Measurements from ENCODE around the gene TMEM151A.

DNA sequence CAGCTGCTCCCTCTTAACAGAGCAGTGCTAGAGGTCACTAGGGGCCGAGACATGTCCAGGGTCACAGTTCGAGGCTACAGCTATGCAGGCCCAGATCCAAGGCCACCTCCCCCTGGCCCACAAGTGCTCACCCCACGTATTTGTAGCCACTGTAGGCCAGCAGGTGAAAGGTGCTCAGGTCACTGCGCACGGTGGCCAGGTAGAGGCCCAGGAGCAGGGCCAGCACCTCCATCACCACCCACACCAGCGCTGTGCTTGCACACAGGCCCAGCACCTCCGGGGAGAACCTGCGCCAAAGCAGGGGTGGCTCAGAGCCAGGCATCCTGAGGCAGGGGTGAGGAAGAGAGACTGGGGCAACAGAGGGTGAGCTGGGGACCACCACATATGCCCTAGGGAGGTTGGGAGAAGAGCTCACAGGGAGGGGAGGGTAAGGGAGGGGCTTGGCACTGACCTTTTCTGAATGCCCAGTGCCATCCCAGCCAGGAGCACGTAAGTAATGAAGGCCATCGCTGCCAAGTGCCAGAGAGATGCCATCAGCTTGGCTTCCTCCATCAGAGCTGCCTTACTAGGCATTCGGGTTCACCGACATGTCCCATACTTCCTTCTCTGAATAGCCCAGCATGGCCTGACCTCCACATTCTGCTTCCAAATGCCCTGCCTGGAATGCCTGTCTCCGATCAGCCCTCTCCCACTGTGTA, 6.3 kb upstream of the TMEM151A start:
- TF ChIP-seq CTCF (IDR thresholded peaks at IDR 0.05) (no peak), EZH2 (IDR thresholded peaks at IDR 0.05) (no peak)

Measured in neural progenitor cell (in vitro differentiated cells).